GM12878 (cell line): ENCODE results near the gene MBD3. TPM values are rescaled to one million over a fixed set of nuclear protein-coding genes. Genes with fewer than 3 reads are reported as not detected.

Source experiments
- ATAC-seq: fragments of 200-7000 bp; cut with Tn5 transposase; 3 replicates; pipeline ENCODE4 v1.9.1; 2020; ENCODE audit warnings: mild to moderate bottlenecking, moderate library complexity
- BruUV-seq: library from RNA; stranded (reverse); fragments of 400-500 nt; replicated peaks from 2 replicates; lab custom pipeline; 2021; lab: Mats Ljungman, UMichigan
- CTCF ChIA-PET: fragments of 300-600 bp; sonication (Branson Sonifier 250); formaldehyde crosslinking; extraction: SDS; loops from one replicate; lab custom pipeline; 2021; ENCODE audit warnings: inconsistent platforms; lab: Yijun Ruan, JAX
- POLR2A ChIA-PET: fragments of 350-600 bp; formaldehyde crosslinking; extraction: SDS; loops from one replicate; lab custom pipeline; 2021; ENCODE audit warnings: inconsistent platforms; lab: Charles Lee
- RAD21 ChIA-PET: fragments of 300-600 bp; sonication (Branson Sonifier 250); formaldehyde crosslinking; loops from one replicate; lab custom pipeline; 2023; ENCODE audit warnings: antibody characterized with exemption; ENCODE audit not compliant: unreplicated experiment; lab: Charles Lee
- SMC1A ChIA-PET: fragments of 300-600 bp; sonication (Branson Sonifier 250); formaldehyde crosslinking; loops from one replicate; lab custom pipeline; 2023; ENCODE audit not compliant: unreplicated experiment, uncharacterized antibody; lab: Charles Lee
- DNase-seq: peaks from one replicate; pipeline ENCODE4 v3.0.0-alpha.2; 2011; ENCODE audit warnings: low read depth, low spot score
- FAIRE-seq: peaks from 3 replicates; lab custom pipeline; 2011; peaks lifted over from hg19 to GRCh38; lab: Jason Lieb, UNC
- H2AFZ ChIP-seq: 2 replicates; pipeline ENCODE4 v1.6.0; 2011; ENCODE audit warnings: low read depth, low read length, control low read depth; ENCODE audit not compliant: control insufficient read depth
- H3K27ac ChIP-seq: 2 replicates; pipeline ENCODE4 v1.5.1; 2011; ENCODE audit warnings: control low read depth; ENCODE audit not compliant: control insufficient read depth, insufficient read depth
- H3K27me3 ChIP-seq, 2 experiments: replicated peaks in 1 of 2; 2 replicates each; pipeline versions ENCODE4 v1.6.0 to v1.6.1; 2011; ENCODE audit warnings: low read length in 1 of 2; ENCODE audit not compliant: control insufficient read depth in 2 of 2, insufficient read depth in 2 of 2
- H3K36me3 ChIP-seq, 2 experiments: 2 replicates each; pipeline ENCODE4 v1.5.1; 2011; ENCODE audit warnings: low read length in 1 of 2; ENCODE audit not compliant: control insufficient read depth in 2 of 2, insufficient read depth in 2 of 2
- H3K4me1 ChIP-seq: 2 replicates; pipeline ENCODE4 v1.6.1; 2011; ENCODE audit warnings: mild to moderate bottlenecking, low read length, moderate library complexity, mixed read lengths; ENCODE audit not compliant: control insufficient read depth, insufficient read depth
- H3K4me2 ChIP-seq: 2 replicates; pipeline ENCODE4 v1.6.0; 2011; ENCODE audit warnings: control low read depth; ENCODE audit not compliant: control insufficient read depth, insufficient read depth
- H3K4me3 ChIP-seq: fragments of 200-600 bp; sonication (generic); 2 replicates; pipeline ENCODE4 v1.5.1; 2016
- H3K79me2 ChIP-seq: 2 replicates; pipeline ENCODE4 v1.6.0; 2011; ENCODE audit warnings: low read length; ENCODE audit not compliant: control insufficient read depth, insufficient read depth
- H3K9ac ChIP-seq: 2 replicates; pipeline ENCODE4 v1.8.0; 2011; ENCODE audit warnings: low read length, control low read depth, mixed read lengths; ENCODE audit not compliant: control insufficient read depth, insufficient read depth
- H3K9me3 ChIP-seq: replicated peaks from 3 replicates; pipeline ENCODE4 v1.5.1; 2011; ENCODE audit warnings: mild to moderate bottlenecking, low read length; ENCODE audit not compliant: control insufficient read depth, insufficient read depth
- H4K20me1 ChIP-seq: 2 replicates; pipeline ENCODE4 v1.6.0; 2011; ENCODE audit not compliant: control insufficient read depth, insufficient read depth
- EGR1 ChIP-seq, 2 experiments: IDR thresholded peaks; 1 replicate in 1 of 2; 2 replicates in 1 of 2; pipeline ENCODE4 v1.6.1; 2011 to 2012; ENCODE audit warnings: low read depth in 2 of 2, low read length in 2 of 2, borderline replicate concordance in 1 of 2, mild to moderate bottlenecking in 1 of 2, moderate library complexity in 1 of 2
- ELK1 ChIP-seq: IDR thresholded peaks from 2 replicates; pipeline ENCODE4 v1.6.1; 2012; ENCODE audit warnings: low read depth, low read length, improper control_type of control experiment
- KLF5 ChIP-seq: fragments of 450-650 bp; IDR thresholded peaks from 2 replicates; pipeline ENCODE4 v1.6.1; 2014; ENCODE audit warnings: mild to moderate bottlenecking; ENCODE audit not compliant: partially characterized antibody
- MLLT1 ChIP-seq: fragments of 450-650 bp; IDR thresholded peaks from 2 replicates; pipeline ENCODE4 v1.6.1; 2016; ENCODE audit warnings: mild to moderate bottlenecking
- MXI1 ChIP-seq: fragments of 150-350 bp; IDR thresholded peaks from 2 replicates; pipeline ENCODE4 v1.6.1; 2011; ENCODE audit warnings: low read depth, mild to moderate bottlenecking, inconsistent platforms, low read length, improper control_type of control experiment
- NFYA ChIP-seq: IDR thresholded peaks from 2 replicates; pipeline ENCODE4 v1.6.1; 2011; ENCODE audit warnings: low read depth, mild to moderate bottlenecking, low read length, improper control_type of control experiment, borderline replicate concordance
- NRF1 ChIP-seq: conservative IDR thresholded peaks from 2 replicates; pipeline ENCODE4 v1.6.1; 2011; ENCODE audit warnings: mild to moderate bottlenecking, low read depth, low read length, improper control_type of control experiment
- RAD21 ChIP-seq: IDR thresholded peaks from 2 replicates; pipeline ENCODE4 v1.6.1; 2011; ENCODE audit warnings: mild to moderate bottlenecking, low read depth, low read length, moderate library complexity; ENCODE audit not compliant: insufficient read depth
- RFX5 ChIP-seq: IDR thresholded peaks from 2 replicates; pipeline ENCODE4 v1.6.1; 2011; ENCODE audit warnings: low read depth, low read length, improper control_type of control experiment
- SUZ12 ChIP-seq: fragments of 200-600 bp; sonication (generic); IDR thresholded peaks from one replicate; pipeline ENCODE4 v1.6.1; 2018; ENCODE audit warnings: antibody characterized with exemption, mild to moderate bottlenecking; ENCODE audit not compliant: unreplicated experiment
- TARDBP ChIP-seq: IDR thresholded peaks from 2 replicates; pipeline ENCODE4 v1.6.1; 2016; ENCODE audit warnings: borderline replicate concordance
- ZNF687 ChIP-seq: fragments of 450-650 bp; IDR thresholded peaks from 2 replicates; pipeline ENCODE4 v1.6.1; 2017; ENCODE audit warnings: mild to moderate bottlenecking, moderate library complexity
- WGBS: methylation state at CpG from one replicate; pipeline ENCODE4 v1.1.6; 2016; ENCODE audit warnings: low lambda C conversion rate; ENCODE audit not compliant: insufficient replicate concordance, insufficient coverage; ENCODE audit errors: missing lambda C conversion rate; 5-methylcytosine and 5-hydroxymethylcytosine counted together
- in situ Hi-C: fragments of 300-500 bp; cut with MboI; formaldehyde crosslinking; loops from 9 replicates; pipeline ENCODE4 v1.14.3; 2018; ENCODE audit warnings: mixed read lengths
- intact Hi-C: fragments of 100-400 bp; cut with micrococcal nuclease; formaldehyde crosslinking; loops from one replicate; pipeline ENCODE4 v1.14.2; 2022; ENCODE audit not compliant: unreplicated experiment
- polyA plus RNA-seq, 11 experiments: library from polyadenylated mRNA; depleted of rRNA in 4 of 11; unstranded in 6 of 11; stranded (reverse) in 5 of 11; fragments of >200 nt; fragmentation: Nextera tagmentation in 4 of 11; fragmentation: Illumina TruSeq in 1 of 11; extraction: Ambion mirVana in 4 of 11; extraction: Trizol in 1 of 11; gene quantifications; 1 replicate in 1 of 11; 2 replicates in 10 of 11; pipeline versions ENCODE4 v1.2.1 to v1.2.3, GENCODE V29; 2011 to 2016; ENCODE audit warnings: inconsistent platforms in 2 of 11, missing spikeins in 2 of 11, low read depth in 1 of 11
- total RNA-seq, 4 experiments: library from RNA; depleted of rRNA in 3 of 4; stranded (reverse); fragments of >200 nt in 3 of 4; fragmentation: Illumina TruSeq in 1 of 4; extraction: Trizol in 1 of 4; gene quantifications; 2 replicates each; pipeline versions ENCODE4 v1.2.1 to v1.2.3, GENCODE V29; 2013 to 2021
- TF ChIP-seq, protein P1 (sequence below): IDR thresholded peaks from 2 replicates; pipeline ENCODE4 v1.6.1; 2011; ENCODE audit warnings: low read depth, low read length, improper control_type of control experiment, borderline replicate concordance

The MBD3 gene
- total and polyA plus RNA-seq, 10 of the 15 experiments (the other 5 are each of a cell fraction or from before 2014, with no cell fraction given) = 0.13 to 107 (median 21.9) TPM

DNA sequence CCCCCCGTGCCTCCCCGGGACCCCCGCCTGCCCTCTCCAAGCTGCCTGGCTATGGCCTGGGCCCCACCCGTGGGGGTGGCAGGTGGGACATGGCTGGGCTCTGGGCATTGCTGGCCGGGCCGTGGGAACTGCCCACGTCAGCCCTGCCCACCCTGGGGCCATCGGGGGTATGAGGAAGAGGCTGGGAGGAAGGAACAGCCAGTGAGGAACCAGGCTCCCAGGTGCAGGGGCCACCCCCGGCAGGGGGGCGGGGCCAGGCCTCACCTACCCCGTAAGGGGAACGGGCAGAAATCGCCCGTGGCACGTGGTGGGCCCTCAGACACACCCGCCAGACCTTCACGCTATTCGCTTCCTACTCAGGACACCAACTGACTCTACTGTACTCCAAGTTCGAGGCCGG, 37.3 kb upstream of the MBD3 start:
- H3K36me3 ChIP-seq = peaks cover 12 to 48% of the 10 kb centered on the region in 2 experiments

More for the DNA sequence above, 37.3 kb upstream of the MBD3 start:
- no peaks in the 10 kb centered on the region for H3K4me1 ChIP-seq
- intact Hi-C loops = no loop called here
- FAIRE-seq (no peak), ATAC-seq (no peak), DNase-seq (no peak)
- POLR2A ChIA-PET = no interaction called here
- RAD21 ChIA-PET = no interaction called here
- no peaks in the 10 kb centered on the region for H3K27me3 ChIP-seq
- no peak overlapping the region for H2AFZ ChIP-seq
- H3K27ac ChIP-seq = no peak overlapping the region
- H4K20me1 ChIP-seq = peaks cover 7% of the 10 kb centered on the region
- SMC1A ChIA-PET = no interaction called here
- whole genome bisulfite sequencing = 57% methylated on average over 20 of the region's 20 CpGs
- CTCF ChIA-PET = no interaction called here
- no peaks in the 10 kb centered on the region; the same call in 2 of the 3 replicates for H3K9me3 ChIP-seq
- no peak overlapping the region for H3K4me3 ChIP-seq
- H3K9ac ChIP-seq = no peak overlapping the region
- H3K4me2 ChIP-seq = no peak overlapping the region
- in situ Hi-C loops = no loop called here
- no peaks in the 10 kb centered on the region for H3K79me2 ChIP-seq
- TF ChIP-seq MXI1 (no peak), EGR1 (IDR thresholded peaks at IDR 0.05; ENCODE audit: borderline replicate concordance in 1 of 2, low read depth in 2 of 2, low read length in 2 of 2) (no peak), ZNF687 (no peak), MLLT1 (no peak), TARDBP (no peak), SUZ12 (no peak), KLF5 (no peak), RFX5 (no peak), NFYA (no peak), NRF1 (no peak), RAD21 (no peak), ELK1 (no peak)
- TF ChIP-seq, protein P1, sequence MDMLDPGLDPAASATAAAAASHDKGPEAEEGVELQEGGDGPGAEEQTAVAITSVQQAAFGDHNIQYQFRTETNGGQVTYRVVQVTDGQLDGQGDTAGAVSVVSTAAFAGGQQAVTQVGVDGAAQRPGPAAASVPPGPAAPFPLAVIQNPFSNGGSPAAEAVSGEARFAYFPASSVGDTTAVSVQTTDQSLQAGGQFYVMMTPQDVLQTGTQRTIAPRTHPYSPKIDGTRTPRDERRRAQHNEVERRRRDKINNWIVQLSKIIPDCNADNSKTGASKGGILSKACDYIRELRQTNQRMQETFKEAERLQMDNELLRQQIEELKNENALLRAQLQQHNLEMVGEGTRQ = no peak
- BruUV-seq = no TSS peak
